Raji (cell line): Measurements from ENCODE around the gene GUCY1B1.

Source experiments
- POLR2A ChIP-seq: IDR thresholded peaks from 2 replicates; pipeline ENCODE4 v1.6.1; 2011; ENCODE audit warnings: low read depth, low read length, control low read depth; ENCODE audit not compliant: insufficient read depth

Gene GUCY1B1

GRCh38 chr4:155805016-155805415 is 46.2 kb downstream of the GUCY1B1 start:
- no peak for TF ChIP-seq POLR2A

GRCh38 chr4:155807021-155807420 is 48.2 kb downstream of the GUCY1B1 start:
- TF ChIP-seq POLR2A = no peak

GRCh38 chr4:155809835-155810234 is 51.0 kb downstream of the GUCY1B1 start:
- TF ChIP-seq POLR2A = no peak

GRCh38 chr4:155811083-155811482 is 52.3 kb downstream of the GUCY1B1 start:
- TF ChIP-seq POLR2A = no peak

- TF ChIP-seq POLR2A = no peak
These were observed 59.8 kb downstream of the GUCY1B1 start for GRCh38 chr4:155818639-155819038.

- TF ChIP-seq POLR2A = no peak
These were observed 60.2 kb downstream of the GUCY1B1 start for GRCh38 chr4:155819066-155819465.

GRCh38 chr4:155820887-155821518 is 62.2 kb downstream of the GUCY1B1 start:
- no peak for TF ChIP-seq POLR2A

- TF ChIP-seq POLR2A = no peak
These were observed 63.8 kb downstream of the GUCY1B1 start for GRCh38 chr4:155822572-155822971.

GRCh38 chr4:155828628-155829027 is 69.8 kb downstream of the GUCY1B1 start:
- no peak for TF ChIP-seq POLR2A

- TF ChIP-seq POLR2A = no peak
These were observed 73.8 kb downstream of the GUCY1B1 start for GRCh38 chr4:155832664-155833063.

- no peak for TF ChIP-seq POLR2A
These were observed 78.5 kb downstream of the GUCY1B1 start for GRCh38 chr4:155837203-155837796.

GRCh38 chr4:155842080-155842479 is 83.3 kb downstream of the GUCY1B1 start:
- TF ChIP-seq POLR2A = no peak

- no peak for TF ChIP-seq POLR2A
These were observed 88.1 kb downstream of the GUCY1B1 start for GRCh38 chr4:155846929-155847328.

- no peak for TF ChIP-seq POLR2A
These were observed 90.2 kb downstream of the GUCY1B1 start for GRCh38 chr4:155849042-155849441.

GRCh38 chr4:155853189-155853588 is 94.4 kb downstream of the GUCY1B1 start:
- no peak for TF ChIP-seq POLR2A

- no peak for TF ChIP-seq POLR2A
These were observed 95.9 kb downstream of the GUCY1B1 start for GRCh38 chr4:155854582-155855226.
